Peyer's patch (tissue), 4 donors: ENCODE measurements around the gene ARRDC3.

Experiments
- CTCF ChIP-seq, 6 experiments: fragments of 450-650 bp in 4 of 6; fragments of 200-600 bp in 2 of 6; sonication (generic) in 1 of 6; IDR thresholded peaks; one replicate each; pipeline ENCODE4 v1.5.1; 2017 to 2019; ENCODE audit warnings: antibody characterized with exemption in 6 of 6, mild to moderate bottlenecking in 3 of 6, moderate library complexity in 1 of 6
- POLR2A ChIP-seq, 2 donors: fragments of 450-650 bp; IDR thresholded peaks; one replicate each; pipeline ENCODE4 v1.5.1; 2017; ENCODE audit warnings: antibody characterized with exemption in 2 of 2, mild to moderate bottlenecking in 2 of 2, moderate library complexity in 2 of 2

GRCh38 chr5:91390268-91390667 lies 7.2 kb upstream of the ARRDC3 start:
- TF ChIP-seq POLR2A (IDR thresholded peaks at IDR 0.05) (no peak), CTCF (IDR thresholded peaks at IDR 0.05) (no peak)
